Cardiac muscle cell (in vitro differentiated cells and primary cell): ENCODE results near the gene RAB40B. TPM values are rescaled to one million over a fixed set of nuclear protein-coding genes. Genes with fewer than 3 reads are reported as not detected.

Experiments used
- DNase-seq, 2 donors: peaks; one replicate each; pipeline versions ENCODE4 v3.0.0 to v3.0.0-alpha.2; 2010 to 2017; ENCODE audit warnings: low read depth in 1 of 2, low spot score in 1 of 2
- H3K27ac ChIP-seq: fragments of 200-600 bp; sonication (generic); 2 replicates; pipeline ENCODE4 v1.5.1; 2016
- H3K27me3 ChIP-seq: fragments of 200-600 bp; sonication (generic); 2 replicates; pipeline ENCODE4 v1.6.0; 2016; ENCODE audit warnings: control low read depth
- H3K36me3 ChIP-seq: fragments of 200-600 bp; sonication (generic); 2 replicates; pipeline ENCODE4 v1.5.1; 2016; ENCODE audit warnings: control low read depth
- H3K4me1 ChIP-seq: fragments of 200-600 bp; sonication (generic); 2 replicates; pipeline ENCODE4 v1.8.1; 2017; ENCODE audit warnings: low read depth, mild to moderate bottlenecking, mixed run types
- H3K4me3 ChIP-seq: fragments of 200-600 bp; sonication (generic); 2 replicates; pipeline ENCODE4 v1.5.1; 2016; ENCODE audit warnings: mild to moderate bottlenecking
- H3K9me3 ChIP-seq: fragments of 200-600 bp; sonication (generic); 2 replicates; pipeline ENCODE4 v1.5.1; 2017; ENCODE audit warnings: low read depth, mild to moderate bottlenecking, control low read depth
- CTCF ChIP-seq: IDR thresholded peaks from 2 replicates; pipeline ENCODE4 v1.5.1; 2012; ENCODE audit warnings: low read depth, mild to moderate bottlenecking, low read length
- polyA plus RNA-seq: library from polyadenylated mRNA; unstranded; fragments of >200 nt; fragmentation: Nextera tagmentation; extraction: Ambion mirVana; gene quantifications from 2 replicates; pipeline ENCODE4 v1.2.1, GENCODE V29; 2016
- total RNA-seq: library from RNA; depleted of rRNA; stranded (reverse); fragments of >200 nt; gene quantifications from 2 replicates; pipeline ENCODE4 v1.2.3, GENCODE V29; 2016

Gene RAB40B
- total and polyA plus RNA-seq, 2 experiments from 2014 or later, result 28.9 to 29.7 TPM

GRCh38 chr17:82666931-82667667 is 31.4 kb downstream of the RAB40B start:
- H3K27me3 ChIP-seq, result no peaks in the 10 kb centered on the region
- H3K4me1 ChIP-seq, result peaks cover 11% of the 10 kb centered on the region
- H3K4me3 ChIP-seq, result no peak overlapping the region
- no peak for DNase-seq
- no peak for TF ChIP-seq CTCF
- no peaks in the 10 kb centered on the region for H3K36me3 ChIP-seq
- no peak overlapping the region for H3K27ac ChIP-seq
- H3K9me3 ChIP-seq, result no peaks in the 10 kb centered on the region

GRCh38 chr17:82665891-82666290 is 32.6 kb downstream of the RAB40B start:
- H3K36me3 ChIP-seq, result no peaks in the 10 kb centered on the region
- no peak for DNase-seq
- no peak overlapping the region for H3K27ac ChIP-seq
- no peak for TF ChIP-seq CTCF
- H3K9me3 ChIP-seq, result no peaks in the 10 kb centered on the region
- H3K27me3 ChIP-seq, result no peaks in the 10 kb centered on the region
- H3K4me3 ChIP-seq, result no peak overlapping the region
- H3K4me1 ChIP-seq, result peaks cover 11% of the 10 kb centered on the region

GRCh38 chr17:82665217-82665616 is 33.3 kb downstream of the RAB40B start:
- Histone ChIP-seq H3K9me3 (no peaks in the 10 kb centered on the region), H3K27ac (no peak overlapping the region), H3K4me3 (no peak overlapping the region), H3K4me1 (peaks cover 8% of the 10 kb centered on the region), H3K27me3 (no peaks in the 10 kb centered on the region), H3K36me3 (no peaks in the 10 kb centered on the region)
- no peak for DNase-seq
- no peak for TF ChIP-seq CTCF

DNA sequence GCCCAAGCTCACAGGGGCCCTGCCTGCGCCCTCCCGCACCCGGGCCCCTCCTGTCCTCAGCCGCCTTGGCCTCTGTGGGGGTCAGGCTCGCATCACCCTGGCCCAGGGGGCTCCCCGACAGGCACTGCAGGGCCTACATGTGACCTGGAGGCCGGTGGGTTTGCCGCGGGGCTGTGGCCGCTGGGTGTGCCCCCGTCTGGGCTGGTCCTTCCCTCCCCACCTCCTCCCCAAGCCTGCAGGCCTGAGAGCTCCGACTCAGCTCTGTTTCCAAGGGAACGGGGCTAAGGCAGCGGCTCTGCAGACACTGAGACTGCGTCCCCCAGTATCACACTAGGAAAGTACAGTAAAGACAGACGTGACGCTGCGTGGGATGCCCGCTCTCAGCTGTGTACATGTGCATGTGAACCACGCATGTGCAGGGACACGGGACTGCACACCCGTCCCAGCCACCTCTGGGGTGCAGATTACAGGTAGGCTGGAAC is 33.8 kb downstream of the RAB40B start:
- H3K36me3 ChIP-seq, result no peaks in the 10 kb centered on the region
- DNase-seq, result no peak
- peaks cover 5% of the 10 kb centered on the region for H3K4me1 ChIP-seq
- H3K9me3 ChIP-seq, result no peaks in the 10 kb centered on the region
- no peak overlapping the region for H3K4me3 ChIP-seq
- H3K27ac ChIP-seq, result no peak overlapping the region
- TF ChIP-seq CTCF, result no peak
- H3K27me3 ChIP-seq, result no peaks in the 10 kb centered on the region

DNA sequence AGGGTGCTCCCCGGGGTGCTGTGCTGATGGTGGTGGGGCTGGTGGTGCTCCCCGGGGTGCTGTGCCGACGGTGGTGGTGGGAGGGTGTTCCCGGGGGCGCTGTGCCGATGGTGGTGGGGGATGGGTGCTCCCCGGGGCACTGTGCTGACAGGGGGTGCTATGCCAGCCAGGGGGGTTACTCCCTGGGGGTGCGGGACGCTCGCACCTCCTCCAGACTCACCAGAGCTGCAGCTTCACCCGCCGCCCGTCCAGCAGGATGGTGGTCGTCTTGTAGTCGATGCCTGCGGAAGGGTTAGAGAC is 34.3 kb downstream of the RAB40B start:
- no peak overlapping the region for H3K27ac ChIP-seq
- H3K36me3 ChIP-seq, result no peaks in the 10 kb centered on the region
- H3K27me3 ChIP-seq, result no peaks in the 10 kb centered on the region
- no peak for DNase-seq
- no peak overlapping the region for H3K4me3 ChIP-seq
- H3K9me3 ChIP-seq, result no peaks in the 10 kb centered on the region
- H3K4me1 ChIP-seq, result no peaks in the 10 kb centered on the region
- no peak for TF ChIP-seq CTCF
